T-helper 9 cell (primary cell): ENCODE data around the gene ACSF2.
"Not testable (repeated sequence)": the region's sequence is repeated elsewhere in the genome, so short reads cannot be mapped to it uniquely, and the experiment has no call there.

Experiments
- DNase-seq: peaks from one replicate; pipeline ENCODE4 v3.0.0-alpha.2; 2020

Gene ACSF2

GRCh38 chr17:50407921-50408320, 18.1 kb upstream of the ACSF2 start:
- no peak for DNase-seq

GRCh38 chr17:50412188-50412732, 13.8 kb upstream of the ACSF2 start:
- DNase-seq, result no peak

- no peak for DNase-seq
Measured at GRCh38 chr17:50414808-50415207, 11.2 kb upstream of the ACSF2 start.

GRCh38 chr17:50419577-50419976, 6.4 kb upstream of the ACSF2 start:
- not testable (repeated sequence) for DNase-seq

- no peak for DNase-seq
Measured at GRCh38 chr17:50420419-50421112, 5.5 kb upstream of the ACSF2 start.

- no peak for DNase-seq
Measured at GRCh38 chr17:50421308-50422051, 4.5 kb upstream of the ACSF2 start.

- no peak for DNase-seq
Measured at GRCh38 chr17:50422738-50423137, 3.3 kb upstream of the ACSF2 start.

- no peak for DNase-seq
Measured at GRCh38 chr17:50423553-50424159, 2.4 kb upstream of the ACSF2 start.

GRCh38 chr17:50424246-50424995, 1.6 kb upstream of the ACSF2 start:
- no peak for DNase-seq

- no peak for DNase-seq
Measured at GRCh38 chr17:50424996-50425681, 879 bp upstream of the ACSF2 start.

- no peak for DNase-seq
Measured at GRCh38 chr17:50426472-50426782, 409 bp downstream of the ACSF2 start.

DNA sequence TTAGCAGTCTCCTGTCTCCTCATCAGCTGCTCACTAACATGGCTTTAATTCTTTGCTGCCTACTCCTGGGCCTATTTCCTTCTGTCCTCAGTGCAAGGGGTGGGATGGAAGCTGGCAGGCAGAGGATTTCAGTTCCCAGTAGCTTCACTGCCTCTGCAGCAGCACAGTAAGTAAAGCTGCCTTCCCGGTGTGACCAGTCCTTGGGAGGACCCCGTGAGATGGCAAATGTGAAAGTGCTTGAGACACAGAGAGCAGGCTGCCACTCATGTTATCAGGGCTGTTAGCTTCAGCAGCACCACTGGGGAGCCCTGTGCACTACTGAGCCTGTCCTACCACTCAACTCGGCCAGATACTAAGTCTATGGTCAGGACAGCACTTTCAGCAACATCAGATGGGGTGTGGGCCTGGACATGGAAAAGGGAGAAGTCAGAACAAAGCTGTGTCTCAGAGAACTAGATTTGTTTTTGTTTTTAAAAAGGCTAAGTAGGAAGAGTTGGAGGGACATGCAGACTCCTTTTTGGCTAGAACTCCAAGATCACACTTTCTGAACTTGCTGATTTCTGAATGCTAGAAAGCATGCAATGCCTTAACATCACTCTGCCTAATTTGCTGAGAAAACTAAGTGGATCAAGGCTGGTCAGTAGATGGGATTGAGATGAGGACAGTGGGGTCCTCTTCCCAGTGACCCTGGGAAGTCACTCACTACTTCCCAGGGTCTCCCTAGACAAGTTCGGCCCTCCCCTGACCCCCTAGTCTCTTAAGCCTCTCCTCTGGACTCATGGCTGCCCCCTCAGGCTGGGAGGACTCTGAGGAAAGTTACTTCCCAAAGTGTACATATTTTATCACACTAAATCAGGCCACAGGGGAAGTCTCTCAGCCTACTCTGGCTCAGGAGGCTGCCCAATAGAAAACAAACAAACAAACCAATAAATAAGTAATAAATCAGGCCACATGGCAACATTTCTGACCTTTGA, 1.1 kb downstream of the ACSF2 start:
- DNase-seq, result no peak

GRCh38 chr17:50428126-50428525, 2.1 kb downstream of the ACSF2 start:
- not testable (repeated sequence) for DNase-seq

DNA sequence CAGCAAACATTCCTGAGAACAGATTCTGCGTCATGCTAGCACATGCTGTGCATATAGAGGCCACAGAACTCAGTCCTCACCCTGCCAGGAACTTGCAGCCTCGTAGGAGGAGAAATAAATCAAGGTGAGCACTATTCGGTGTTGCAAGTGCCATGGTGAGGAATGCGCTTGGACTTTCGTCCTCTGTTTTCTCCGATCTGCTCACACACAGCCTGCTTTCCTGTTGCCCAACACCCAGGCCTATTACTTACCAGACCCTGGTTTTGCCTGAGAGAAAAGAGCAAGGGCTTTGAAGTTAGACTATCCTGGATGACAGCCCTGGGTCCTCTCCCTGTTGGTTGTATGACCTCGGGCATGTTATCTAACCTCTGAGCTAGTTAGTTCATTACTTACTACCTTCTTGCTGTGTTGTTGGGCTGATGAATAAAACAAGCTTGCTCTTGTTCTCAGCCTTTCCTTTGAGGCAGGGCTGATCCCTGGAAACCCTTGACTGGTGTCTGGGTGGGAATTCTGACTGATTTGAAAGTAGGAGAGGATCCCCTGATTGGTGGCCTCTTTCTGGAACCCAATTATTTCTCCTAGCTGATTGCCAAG, 2.9 kb downstream of the ACSF2 start:
- DNase-seq, result no peak

DNA sequence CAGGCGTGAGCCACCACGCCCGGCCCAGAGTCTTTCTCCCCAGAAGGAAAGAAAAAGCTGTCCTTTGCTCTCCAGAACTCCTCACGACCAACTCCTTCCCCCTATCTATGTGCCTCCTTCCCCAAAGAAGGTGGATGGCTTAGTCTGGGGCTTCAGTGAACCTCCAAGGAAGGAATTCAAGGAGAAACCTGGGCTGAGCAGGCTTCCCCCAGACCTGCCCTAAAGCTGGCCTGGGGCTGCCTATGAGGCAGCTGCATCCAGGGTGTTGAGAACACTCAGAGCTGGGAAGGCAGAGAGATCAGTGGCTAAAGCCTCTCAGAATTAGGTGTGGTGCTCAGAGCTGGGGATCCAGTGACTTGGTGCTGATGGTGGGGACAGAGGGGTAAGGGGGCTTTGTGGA, 3.8 kb downstream of the ACSF2 start:
- DNase-seq, result no peak

DNA sequence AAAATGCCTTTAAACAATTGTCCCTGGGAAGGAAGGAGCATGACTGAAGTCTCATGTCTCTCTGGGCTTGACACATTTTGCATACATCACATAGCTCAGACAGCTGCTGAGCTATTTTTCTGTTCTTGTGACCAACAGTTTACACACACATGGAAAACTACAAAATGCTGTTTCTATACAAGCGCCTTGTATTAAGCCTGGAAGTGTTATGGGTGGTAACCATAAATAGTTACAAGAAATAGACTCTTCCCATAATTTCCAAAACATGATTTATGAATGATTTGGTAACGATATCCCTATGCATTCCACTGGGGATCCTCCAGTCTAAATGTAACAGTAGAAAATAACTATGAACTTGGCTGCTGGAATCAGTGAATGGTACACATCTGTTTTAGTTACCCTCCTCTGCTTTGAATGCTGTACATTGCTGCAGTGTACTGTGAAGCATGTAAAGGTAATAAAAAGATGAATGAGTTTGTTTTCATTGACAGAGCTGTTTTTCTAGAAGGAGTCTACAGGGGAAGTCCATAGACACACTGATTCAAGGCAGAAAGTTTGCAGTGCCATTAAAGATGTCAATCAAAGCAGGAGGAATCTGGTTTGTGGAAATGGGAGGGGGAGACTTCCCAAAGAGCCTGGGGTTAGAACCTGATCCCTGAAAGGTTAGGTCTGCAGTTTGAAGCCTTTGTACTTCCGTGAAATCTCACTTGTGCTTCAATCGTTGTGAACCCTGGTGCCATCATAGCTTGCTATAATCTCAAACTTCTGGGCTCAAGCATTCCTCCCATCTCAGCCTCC, 5.0 kb downstream of the ACSF2 start:
- DNase-seq, result no peak

DNA sequence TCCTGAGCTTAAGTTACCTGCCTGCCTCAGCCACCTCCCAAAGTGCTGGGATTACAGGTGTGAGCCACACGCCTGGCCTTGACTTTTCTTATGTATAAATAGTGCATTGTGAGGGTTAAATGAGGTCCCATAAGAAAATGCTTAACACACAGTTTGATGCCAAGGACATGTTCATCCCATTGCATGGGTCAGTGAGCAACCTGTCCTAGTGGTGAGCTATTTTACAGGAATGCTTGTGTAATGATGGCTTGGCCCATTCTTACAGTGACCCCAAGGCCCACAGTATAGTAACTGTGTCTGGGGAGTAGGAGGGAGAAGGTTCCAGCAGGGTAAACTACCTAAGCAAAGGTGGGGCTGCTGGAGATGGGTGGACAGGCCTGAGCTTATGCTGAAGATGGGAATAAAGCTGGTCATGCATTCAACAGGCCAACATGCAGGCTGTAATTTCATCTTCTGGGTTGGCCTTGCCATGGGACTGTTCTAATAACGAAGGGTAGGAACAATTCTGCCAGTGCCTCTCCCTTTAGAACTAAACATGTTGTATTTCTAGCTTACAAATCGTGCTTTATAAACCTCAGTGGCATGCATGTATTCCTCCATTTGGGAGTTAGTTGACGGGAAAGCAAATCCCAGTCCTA, 6.2 kb downstream of the ACSF2 start:
- DNase-seq, result no peak

- DNase-seq, result no peak
Measured at GRCh38 chr17:50437409-50437808, 11.4 kb downstream of the ACSF2 start.

GRCh38 chr17:50439008-50439407, 13.0 kb downstream of the ACSF2 start:
- DNase-seq, result no peak
